ENCODE measurements around the gene TRIM26.

TRIM26 gene

DNA sequence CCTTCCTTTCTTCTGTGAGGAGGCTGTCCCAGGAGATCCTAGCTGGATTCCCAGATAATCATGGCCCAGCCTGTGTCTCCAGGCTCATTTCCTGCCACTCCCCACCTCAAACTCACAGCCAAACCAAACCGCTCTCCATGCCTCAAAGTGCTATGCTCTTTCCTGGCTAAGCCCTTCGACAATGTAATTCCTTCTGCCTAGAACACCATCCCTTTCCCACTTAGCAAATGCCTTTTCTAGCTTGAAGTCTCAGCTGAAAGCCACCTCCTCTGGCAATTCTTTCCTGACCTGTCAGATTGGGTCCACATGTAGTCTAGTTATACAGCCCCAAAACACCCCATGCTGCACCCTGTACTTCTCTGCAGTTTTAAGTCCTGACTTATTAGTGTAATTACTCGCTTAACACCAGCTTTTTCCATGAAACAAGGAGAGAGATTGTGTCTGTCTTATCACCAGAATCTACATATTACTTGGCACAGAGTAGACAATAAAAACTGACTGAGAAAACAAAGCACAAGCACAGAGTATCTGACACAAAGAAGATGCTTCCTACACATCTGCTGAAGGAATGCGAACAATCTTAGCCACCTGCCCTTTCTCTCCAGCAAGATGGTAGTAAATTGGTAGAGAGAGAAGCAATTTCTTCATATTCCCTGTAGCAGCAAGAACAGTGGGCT is 5.4 kb downstream of the TRIM26 start:
- no peak for DNase-seq

DNA sequence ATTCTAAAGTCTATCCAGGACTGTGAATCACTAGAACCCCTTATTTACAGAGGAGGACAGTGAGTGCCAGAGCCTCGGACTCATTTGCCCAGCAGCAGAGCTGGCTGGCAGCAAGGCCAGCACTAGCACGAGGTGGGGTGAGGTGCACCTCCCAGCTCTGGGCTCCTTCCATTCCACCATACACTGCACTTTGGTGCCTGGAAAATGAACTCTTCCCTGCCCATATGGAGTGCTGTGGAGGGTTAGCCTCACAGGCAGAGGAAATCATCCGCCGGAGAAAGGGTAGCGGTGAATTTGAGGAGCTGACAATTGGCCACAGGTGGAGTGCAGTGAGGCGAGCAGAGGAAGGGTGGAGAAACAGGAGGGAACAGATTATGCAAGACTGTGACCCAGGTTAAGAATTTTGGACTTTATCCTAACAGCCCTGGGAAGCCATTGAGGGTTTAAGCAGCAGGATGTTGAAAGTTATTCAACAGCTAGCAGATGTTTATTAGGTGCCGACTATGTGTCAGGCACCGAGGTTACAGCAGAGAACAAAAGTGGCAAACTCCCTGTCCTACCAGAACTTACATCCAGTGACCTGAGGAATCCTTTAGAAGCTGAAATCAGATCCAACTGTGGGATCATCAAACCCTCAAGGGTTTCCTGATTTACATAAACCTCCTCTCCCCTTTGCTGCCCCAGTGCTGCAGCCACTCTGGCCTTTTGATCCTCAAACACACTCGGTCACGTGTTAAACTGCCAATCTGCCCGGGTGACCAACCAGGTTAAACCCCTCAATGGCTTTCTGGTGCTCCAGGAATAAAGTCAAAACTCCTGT is 6.2 kb downstream of the TRIM26 start:
- no peak for DNase-seq

DNA sequence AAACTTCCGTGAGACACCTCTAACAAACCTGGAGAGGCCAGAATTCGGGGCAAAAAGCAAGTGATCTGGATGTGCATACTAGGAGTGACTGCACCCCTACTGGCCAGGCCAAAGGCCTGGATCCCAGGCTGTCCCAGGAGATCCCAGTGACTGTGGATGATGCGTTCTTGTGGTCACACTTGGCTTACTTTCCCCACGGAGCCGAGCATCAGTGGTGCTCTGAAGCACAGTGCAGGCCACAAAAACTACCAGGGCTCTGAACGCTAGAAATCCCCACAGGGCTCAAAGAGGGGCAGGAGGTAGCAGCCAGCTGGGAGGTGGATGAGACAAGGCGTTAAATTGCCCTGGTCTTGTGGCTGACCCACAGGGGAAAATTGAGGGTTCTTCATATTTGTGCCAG is 7.1 kb downstream of the TRIM26 start:
- DNase-seq, result no peak

DNA sequence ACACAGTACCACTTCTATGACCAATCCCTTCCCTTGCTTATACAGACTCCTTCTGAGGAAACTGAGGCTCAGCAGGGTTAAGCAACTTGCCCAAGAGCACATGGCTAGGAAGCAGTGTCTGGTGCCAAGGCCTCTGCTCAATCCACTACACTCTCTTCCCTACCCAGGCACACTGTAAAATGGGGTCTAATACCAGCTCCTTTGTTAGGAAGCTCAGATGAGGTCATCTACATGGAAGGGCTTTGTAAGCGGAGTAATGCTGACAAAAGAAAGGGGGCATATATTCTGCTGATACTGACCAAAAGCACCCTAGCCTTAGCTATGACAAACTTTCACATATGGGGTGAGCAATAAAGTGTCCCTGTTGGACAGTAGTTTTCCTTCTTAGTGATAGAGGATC is 9.1 kb downstream of the TRIM26 start:
- DNase-seq, result no peak

DNA sequence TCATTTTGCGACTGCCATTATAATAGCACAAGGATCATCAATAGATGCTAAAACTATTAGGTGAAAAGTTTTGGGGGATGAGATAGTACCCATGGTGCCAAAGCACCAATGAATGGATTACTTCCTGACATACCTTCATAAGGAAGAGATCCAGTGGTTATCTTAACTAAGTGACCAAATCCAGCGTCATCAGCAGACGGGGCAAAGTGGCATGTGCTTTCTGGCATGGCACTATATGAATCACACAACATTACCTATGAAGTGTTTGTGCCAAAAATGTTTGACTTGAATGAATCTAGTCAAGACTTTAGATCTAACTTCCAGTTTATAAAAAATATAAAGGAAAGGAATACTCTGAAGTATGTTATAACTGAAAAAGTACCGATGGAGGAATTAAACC is 10.8 kb downstream of the TRIM26 start:
- DNase-seq, result no peak

DNA sequence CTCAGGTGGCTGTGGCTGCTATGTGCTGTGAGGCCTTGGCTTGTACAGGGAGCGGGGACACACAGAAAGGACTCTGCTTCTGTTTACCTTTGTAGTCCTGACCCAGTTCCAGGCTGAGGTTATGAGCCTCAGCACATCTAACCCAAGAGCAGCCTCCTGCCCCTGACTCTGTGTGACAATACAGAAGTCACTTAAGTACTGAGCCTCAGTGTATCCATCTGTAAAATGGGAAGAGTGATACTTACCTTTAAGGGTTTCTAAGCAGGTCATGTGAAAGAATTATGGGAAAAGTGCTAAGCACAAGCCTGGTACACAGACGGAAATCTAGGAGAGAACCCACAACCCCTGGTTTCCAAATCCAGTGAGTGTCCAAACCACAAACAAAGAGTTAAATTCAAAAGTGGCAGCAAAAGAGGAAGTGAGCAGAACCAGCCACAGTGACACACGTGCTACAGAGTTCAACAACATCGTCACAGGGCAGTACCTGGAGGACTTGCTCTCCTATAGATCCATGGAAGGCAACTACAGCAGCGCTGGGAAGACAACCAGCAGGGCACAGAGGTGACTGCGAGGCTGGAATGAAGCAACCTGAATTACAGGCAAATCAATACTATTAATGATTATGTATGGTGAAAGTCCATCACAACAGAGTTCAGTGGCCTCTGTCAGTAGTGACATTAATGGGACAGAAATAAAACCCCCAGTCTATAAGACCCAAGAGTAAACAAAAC is 12.5 kb downstream of the TRIM26 start:
- DNase-seq, result no peak

DNA sequence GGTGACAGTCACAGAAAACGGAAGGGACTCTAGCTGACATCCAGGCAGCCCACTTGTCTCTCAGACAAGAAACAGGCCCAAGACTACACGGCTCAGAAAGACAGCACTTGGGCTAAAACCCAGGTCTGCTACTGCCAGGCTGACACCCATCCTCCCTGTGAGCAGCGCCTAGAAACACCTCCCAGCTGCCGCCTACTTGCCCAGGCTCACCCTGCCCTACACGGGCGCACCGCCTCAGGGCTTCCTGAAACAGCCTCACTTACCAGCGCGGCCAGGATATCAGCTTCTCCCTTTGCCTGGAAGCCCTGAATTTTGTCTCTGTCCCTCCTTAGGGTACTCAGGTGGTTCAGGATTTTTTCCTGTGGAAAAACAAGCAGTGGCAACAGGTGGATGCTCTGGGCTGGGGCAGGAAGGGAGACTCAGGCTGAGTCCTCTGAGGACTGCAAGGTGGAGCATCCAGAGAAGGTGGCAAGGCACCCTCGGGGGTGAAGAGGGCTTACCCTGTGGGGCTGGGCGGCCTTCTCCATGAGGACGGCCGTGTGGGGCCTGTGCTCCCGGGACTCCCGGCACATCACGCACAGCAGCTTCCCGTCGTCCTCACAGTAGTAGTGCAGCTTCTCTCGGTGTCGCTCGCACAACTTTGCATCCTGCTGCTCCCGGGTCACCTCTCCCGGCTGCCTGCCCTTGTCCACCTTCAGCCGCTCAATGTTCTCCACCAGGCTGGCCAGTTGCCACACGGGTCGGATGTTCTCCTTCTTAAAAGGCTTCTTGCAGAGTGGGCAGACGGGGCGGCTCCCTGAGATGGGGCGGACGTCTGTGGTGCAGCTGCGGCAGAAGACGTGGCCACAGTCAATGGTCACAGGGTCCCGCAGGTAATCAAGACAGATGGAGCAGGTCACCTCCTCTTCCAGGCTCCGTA is 14.8 kb downstream of the TRIM26 start:
- DNase-seq, result no peak

DNA sequence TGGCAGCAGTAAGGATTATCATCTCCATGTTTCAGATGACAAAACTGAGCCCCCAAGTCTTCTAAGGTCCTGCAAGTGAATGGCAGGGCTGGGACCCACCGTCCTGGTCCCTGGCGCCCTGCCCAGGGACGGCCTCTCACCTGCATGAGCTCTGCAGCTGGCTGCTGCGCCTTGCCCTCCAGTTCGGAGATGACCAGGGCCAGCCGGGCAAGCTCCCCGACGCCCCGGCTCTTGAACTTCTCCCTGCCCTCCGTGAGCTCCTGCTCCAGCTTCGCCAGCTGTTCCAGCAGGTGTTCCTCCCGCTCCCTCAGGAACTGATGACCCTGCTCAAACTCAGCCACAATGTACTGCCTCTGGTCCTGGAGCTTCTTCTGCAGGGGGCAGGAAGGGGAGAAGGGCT is 16.8 kb downstream of the TRIM26 start:
- DNase-seq, result no peak

DNA sequence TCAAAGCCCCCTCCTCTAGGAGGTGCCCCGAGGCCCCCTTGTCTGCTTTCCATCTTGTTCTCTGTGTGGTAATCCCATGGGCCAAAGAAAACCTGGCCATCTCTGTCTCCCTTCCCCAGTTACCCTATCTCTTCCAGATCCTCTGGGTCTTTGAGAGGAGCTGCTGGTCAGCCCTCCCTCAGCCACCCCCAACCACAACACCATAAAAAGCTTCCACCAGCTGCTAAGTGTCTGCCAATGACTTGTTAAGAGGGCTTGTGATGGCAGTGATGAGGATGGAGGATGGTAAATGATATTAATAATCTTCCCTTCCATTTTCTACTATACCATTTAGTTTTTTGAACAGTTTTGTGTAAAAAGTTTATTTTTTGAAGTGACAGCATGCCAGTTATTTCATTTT is 17.3 kb downstream of the TRIM26 start:
- no peak for DNase-seq

DNA sequence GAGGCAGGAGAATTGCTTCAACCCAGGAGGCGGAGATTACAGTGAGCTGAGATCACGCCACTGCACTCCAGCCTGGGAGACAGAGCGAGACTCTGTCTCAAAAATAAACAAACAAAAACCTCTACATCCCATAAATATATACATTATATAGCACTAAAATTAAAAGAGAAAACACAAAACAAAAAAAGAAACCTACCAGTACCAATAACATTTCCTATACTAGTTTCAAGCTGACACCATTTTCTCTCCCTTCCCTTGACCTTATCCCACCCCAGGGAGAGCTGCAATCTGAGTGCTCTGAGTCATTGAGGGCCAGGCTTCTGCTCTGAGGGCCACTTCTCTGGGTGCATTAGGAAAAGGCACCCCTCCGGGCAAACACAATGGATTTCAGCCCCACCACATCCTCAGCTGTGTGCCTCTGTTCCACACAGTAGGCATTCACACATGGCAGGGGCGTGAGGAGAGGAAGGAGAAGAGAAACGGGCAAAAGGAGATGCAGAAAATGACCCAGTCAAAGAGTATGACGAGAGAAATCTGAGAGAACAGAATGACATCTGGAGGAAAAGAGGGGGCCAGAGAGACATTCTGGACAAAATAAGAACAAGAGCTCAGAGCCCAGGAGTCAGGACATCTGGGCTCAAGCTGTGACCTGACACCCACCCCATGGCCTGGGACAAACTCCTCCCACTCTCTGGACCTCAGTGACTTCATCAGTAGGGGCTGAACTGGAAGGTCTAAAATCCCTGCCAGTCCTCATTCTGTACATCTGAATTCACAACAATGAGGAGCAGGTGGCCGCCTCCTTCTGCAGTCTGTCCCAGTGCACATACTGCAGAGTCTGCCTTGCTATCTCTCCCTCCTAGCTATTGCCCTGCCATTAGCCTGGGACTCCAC is 18.2 kb downstream of the TRIM26 start:
- no peak for DNase-seq

DNA sequence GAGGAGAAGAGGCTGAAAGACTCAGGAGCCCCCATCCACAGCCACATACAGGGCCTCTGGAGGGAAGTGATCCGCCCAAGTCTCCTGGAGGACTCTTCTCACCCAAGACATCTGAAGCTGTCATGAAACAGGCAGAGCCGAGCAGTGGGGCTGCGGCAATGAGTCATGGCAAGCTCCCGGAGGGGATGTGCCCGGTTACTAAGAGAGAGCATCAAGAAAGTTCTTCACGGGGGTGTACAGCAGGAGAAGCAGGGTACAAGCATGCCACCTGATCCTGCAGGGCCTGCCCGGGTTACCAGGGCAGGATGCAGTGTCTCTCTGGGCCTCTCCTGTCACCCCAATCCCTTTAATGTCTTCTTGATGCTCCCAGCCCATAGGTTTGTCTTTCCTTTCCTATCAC is 21.1 kb downstream of the TRIM26 start:
- DNase-seq, result no peak

DNA sequence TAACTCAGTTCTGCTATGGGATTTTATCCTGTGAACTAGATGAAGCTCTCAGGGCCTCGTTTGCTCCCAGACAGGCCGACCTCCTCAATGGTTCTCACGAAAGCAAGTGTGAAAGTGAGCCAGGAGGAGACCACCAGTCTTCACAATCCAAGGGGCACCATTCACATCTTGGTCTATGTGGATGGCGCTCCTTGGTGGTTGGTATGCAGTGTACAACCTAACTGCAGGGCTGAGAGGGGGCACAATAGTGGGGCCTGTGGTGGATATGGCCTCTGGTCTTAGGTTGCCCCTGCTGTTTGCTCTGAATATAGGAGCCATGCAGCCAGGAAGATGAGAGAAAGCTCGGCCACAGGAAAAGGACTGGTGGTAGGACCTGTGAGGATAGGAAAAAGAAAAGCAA is 24.7 kb downstream of the TRIM26 start:
- no peak for DNase-seq

DNA sequence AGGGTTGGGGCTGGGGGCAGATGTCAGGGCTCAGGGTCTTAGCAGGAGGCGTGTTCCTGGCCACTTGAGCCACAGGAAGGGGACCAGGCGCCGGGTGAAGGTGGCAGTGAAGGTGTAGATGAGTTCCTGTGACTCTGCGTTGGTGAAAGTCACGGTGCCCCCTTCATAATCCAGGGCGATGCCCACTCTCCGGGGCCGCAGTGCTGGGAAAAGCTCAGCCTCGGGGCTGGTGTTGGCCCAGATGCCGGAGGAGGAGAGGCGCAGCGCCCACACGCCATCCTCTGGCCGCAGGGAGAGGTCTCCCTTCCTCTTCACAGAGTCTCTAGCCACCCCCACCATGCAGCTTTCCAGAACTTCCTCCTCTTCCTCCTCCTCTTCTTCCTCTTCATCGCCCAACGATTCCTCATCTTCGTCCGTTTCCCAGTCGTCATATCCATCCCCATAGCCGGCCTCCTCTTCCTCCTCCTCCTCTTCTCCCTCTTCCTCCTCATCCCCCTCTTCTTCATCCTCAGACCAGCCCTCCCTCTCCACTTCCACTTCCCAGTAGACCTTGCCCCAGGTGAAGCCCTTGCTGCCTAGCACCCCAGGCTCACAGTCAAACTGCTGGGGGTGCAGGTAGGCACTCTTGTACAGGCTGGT is 27.2 kb downstream of the TRIM26 start:
- no peak for DNase-seq

DNA sequence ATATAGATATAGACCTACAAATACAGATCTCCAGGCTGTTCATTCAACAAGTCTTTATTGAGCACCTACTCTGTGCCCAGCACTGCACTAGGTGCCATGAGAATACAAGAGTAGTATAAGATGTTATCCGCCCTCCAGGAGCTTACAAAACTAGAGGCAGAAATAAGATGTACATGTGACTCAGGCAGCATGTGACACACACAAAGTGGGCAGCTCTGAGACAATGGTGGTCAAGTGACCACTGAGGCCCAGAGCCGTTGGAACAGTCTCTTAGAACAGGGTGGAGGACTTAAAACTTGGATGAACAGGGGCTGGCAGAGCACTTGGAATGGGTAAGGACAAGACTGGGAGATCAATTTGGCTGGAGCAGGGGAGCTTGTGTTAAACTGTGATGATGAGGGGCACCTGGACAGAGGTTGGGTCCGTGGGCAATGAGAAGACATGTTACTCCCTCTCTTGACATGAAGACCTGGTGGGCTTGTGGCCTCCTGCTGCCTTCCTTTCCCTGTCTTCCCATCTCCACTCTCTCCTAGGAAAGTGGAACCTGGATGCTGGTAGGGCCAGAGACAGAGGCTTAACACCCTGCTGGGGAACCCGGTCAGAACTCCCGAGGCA is 28.7 kb downstream of the TRIM26 start:
- no peak for DNase-seq

DNA sequence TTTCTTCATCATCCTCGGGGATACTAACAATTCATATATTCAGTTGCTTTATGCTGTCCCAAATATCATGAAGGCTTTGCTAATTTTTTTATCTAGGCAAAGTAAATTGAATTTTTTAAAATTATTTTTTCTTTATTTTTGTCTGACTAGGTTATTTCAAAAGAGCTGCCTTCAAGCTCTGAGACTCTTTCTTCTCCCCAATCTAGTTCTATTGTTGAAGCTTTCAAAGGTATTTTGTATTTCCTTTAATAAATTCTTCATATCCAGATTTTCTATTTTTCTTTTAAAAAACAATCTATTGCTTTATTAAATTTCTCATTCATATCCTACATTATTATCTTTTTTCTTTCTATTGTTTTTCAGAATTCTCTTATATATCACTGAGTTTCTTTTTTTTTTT is 33.1 kb downstream of the TRIM26 start:
- no peak for DNase-seq

DNA sequence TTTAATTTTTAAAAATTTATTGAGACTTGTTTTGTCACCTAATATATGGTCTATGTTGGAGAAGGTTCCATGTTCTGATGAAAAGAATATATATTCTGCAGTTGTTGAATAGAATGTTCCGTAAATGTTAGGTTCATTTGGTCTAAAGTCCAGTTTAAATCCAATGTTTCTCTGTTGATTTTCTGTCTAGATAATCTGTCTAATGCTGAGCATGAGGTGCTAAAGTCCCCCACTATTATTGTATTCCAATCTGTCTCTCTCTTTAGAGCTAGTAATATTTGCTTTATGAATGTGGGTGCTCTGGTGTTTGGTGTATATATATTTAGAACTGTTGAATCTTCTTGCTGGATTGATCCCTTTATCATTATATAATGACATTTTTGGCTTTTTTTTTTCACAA is 34.4 kb downstream of the TRIM26 start:
- no peak for DNase-seq

DNA sequence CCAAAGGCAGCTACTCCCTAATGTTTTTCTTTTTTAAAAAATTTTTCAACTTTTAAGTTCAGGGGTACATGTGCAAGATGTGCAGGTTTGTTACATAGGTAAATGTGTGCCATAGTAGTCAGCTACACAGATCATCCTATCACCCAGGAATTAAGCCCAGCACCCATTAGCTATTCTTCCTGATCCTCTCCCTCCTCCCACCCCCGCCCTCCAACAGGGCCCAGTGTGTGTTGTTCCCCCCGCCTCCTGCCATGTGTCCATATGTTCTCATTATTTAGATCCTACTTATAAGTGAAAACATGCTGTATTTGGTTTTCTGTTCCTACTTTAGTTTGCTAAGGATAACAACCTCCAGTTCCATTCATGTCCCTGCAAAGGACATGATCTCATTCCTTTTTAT is 37.4 kb downstream of the TRIM26 start:
- DNase-seq, result no peak

DNA sequence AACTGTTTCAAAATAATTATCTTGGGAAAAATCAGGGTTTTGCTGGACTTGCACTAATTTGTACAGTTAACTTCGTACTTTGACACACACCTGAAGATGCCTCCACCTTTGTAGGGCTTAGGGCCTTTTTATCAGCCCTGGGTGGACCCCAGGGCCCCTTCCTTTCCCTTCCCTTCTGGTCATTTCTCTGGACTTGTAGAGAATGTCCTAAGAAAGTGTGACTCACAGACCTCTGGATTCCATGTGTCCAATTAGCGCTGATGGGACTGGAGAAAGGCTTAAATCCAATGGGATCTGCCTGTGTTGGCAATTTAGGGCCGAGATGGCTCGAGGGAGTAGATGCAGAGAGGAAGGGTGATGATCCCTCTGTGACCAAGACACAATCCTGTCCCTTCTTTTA is 40.5 kb downstream of the TRIM26 start:
- no peak for DNase-seq

DNA sequence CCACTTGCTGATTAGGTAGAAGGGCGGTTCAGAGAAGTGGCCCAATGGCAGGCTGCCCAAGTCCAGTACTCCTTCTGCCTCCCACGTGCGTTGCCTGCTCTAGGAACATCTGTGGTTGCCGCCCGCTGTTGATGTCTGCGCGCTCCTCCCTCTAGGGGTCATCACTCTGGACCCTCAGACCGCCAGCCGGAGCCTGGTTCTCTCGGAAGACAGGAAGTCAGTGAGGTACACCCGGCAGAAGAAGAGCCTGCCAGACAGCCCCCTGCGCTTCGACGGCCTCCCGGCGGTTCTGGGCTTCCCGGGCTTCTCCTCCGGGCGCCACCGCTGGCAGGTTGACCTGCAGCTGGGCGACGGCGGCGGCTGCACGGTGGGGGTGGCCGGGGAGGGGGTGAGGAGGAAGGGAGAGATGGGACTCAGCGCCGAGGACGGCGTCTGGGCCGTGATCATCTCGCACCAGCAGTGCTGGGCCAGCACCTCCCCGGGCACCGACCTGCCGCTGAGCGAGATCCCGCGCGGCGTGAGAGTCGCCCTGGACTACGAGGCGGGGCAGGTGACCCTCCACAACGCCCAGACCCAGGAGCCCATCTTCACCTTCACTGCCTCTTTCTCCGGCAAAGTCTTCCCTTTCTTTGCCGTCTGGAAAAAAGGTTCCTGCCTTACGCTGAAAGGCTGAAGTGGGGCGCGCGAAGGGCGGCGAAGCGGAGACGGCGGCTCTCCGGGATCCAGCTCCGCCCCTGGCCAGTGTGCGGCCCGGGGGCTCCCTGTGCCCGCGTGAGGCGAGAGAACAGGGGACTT is 41.3 kb downstream of the TRIM26 start:
- DNase-seq, result no peak

Data from midbrain (tissue), 1 donor.